HepG2 (cell line): ENCODE measurements around the gene RIMBP2. TPM values are rescaled to one million over a fixed set of nuclear protein-coding genes. Genes with fewer than 3 reads are reported as not detected.

Experiments
- ZNF407 ChIP-seq: sonication (generic); formaldehyde crosslinking; IDR thresholded peaks from one replicate; pipeline ENCODE4 v1.5.1; 2020; ENCODE audit warnings: mild to moderate bottlenecking, missing genetic modification reagents; ENCODE audit errors: not compliant biosample characterization
- polyA plus RNA-seq, 8 experiments: library from polyadenylated mRNA; depleted of rRNA in 3 of 8; stranded (reverse) in 7 of 8; unstranded in 1 of 8; fragments of >200 nt; fragmentation: Illumina TruSeq in 4 of 8; extraction: Trizol in 4 of 8; gene quantifications; 2 replicates each; pipeline versions ENCODE4 v1.2.1 to v1.2.3, GENCODE V29; 2011 to 2016; ENCODE audit warnings: low read depth in 4 of 8, missing spikeins in 1 of 8, mixed read lengths in 1 of 8; ENCODE audit not compliant: insufficient read depth in 1 of 8
- total RNA-seq, 5 experiments: library from RNA; depleted of rRNA; stranded (reverse); fragments of >200 nt; fragmentation: Illumina TruSeq; extraction: Trizol; gene quantifications; 2 replicates each; pipeline ENCODE4 v1.2.3, GENCODE V29; 2016; ENCODE audit warnings: low read depth in 1 of 5
- TF ChIP-seq, protein P1 (sequence below): sonication (generic); formaldehyde crosslinking; conservative IDR thresholded peaks from 2 replicates; pipeline ENCODE4 v1.4.0; 2020; ENCODE audit warnings: missing genetic modification reagents

The RIMBP2 gene
- total and polyA plus RNA-seq, 2 of the 13 experiments (the other 11 are each of a cell fraction or from before 2014, with no cell fraction given) = 0.03 TPM; not detected in 1

DNA sequence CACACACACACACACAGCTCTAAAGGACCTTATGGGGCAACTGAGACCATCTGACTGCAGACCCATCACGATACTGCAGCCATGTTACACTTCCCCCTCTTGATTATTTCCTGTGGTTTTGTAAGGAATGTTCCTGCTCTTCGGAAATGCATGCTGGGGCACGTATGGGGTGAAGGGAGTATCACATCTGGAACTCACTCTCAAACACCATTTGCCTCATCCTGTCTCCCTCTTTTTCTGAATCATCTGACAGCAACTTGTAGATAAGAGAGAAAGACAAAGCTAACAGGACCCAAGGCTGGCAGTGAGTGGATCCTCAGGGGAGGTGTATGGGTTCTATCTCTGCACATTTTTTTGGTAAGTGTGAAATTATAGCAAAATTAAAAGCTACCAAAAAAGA, 50.3 kb downstream of the RIMBP2 start (continued):
- TF ChIP-seq, protein P1, sequence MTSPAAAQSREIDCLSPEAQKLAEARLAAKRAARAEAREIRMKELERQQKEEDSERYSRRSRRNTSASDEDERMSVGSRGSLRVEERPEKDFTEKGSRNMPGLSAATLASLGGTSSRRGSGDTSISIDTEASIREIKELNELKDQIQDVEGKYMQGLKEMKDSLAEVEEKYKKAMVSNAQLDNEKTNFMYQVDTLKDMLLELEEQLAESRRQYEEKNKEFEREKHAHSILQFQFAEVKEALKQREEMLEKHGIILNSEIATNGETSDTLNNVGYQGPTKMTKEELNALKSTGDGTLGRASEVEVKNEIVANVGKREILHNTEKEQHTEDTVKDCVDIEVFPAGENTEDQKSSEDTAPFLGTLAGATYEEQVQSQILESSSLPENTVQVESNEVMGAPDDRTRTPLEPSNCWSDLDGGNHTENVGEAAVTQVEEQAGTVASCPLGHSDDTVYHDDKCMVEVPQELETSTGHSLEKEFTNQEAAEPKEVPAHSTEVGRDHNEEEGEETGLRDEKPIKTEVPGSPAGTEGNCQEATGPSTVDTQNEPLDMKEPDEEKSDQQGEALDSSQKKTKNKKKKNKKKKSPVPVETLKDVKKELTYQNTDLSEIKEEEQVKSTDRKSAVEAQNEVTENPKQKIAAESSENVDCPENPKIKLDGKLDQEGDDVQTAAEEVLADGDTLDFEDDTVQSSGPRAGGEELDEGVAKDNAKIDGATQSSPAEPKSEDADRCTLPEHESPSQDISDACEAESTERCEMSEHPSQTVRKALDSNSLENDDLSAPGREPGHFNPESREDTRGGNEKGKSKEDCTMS (CRISPR knock-in tag) = no peak
- TF ChIP-seq ZNF407 (CRISPR knock-in tag) = no peak
